HG02642 (cell line): ENCODE measurements around the gene RPL37A.
A peak's percentile ranks its signal among the peaks of the same experiment; 100 is the strongest.

Source experiments
- ATAC-seq: cut with Tn5 transposase; IDR thresholded peaks from one replicate; pipeline ENCODE4 v1.9.1; 2021; ENCODE audit warnings: mild to moderate bottlenecking; ENCODE audit not compliant: unreplicated experiment, poor library complexity

Gene RPL37A

DNA sequence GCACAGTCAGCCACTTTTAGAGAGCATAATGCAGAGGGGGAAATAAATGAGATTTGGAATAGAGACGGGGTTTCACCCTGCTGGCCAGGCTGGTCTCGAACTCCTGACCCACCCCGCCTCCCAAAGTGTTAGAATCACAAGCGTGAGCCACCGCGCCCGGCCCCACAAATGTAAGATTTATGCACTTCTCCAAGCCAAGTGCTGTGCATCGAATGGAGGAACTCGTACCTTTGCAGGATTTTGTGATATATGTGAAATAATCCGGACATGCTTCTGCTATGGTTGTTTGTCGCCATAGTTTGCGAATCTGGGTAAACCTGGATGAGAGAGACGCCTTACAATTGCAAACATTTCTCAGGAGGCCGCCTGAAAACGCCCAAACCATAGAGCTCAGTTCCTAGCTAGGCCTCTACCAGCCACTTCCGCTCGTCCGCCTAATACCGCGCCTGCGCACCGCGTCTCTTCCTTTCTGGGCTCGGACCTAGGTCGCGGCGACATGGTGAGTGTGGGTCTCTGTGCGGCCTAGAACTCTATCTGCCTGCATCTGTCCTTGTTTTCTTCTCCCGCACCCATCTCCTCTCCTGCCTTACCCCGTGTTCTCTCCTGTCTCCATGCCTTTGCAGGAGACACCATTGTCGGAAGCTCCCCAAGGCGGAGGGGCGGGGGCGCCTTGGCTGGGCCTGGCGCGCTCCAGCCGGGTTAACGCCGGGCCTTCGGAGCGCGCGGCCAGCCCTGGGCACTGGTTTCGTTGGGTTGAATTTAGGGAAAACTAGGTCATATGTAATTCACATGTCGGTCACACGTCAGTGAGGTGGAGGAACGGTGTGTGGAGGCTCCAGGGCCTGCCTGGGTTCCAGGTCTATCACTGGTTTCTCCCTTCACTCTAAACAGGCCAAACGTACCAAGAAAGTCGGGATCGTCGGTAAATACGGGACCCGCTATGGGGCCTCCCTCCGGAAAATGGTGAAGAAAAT is at the start of gene RPL37A:
Gene RPL37A (plus strand): TSS at position 466 of the 974 bp plus-strand sequence. CDS start 31 bp downstream, at position 497.
- ATAC-seq, result peak; percentile 94

DNA sequence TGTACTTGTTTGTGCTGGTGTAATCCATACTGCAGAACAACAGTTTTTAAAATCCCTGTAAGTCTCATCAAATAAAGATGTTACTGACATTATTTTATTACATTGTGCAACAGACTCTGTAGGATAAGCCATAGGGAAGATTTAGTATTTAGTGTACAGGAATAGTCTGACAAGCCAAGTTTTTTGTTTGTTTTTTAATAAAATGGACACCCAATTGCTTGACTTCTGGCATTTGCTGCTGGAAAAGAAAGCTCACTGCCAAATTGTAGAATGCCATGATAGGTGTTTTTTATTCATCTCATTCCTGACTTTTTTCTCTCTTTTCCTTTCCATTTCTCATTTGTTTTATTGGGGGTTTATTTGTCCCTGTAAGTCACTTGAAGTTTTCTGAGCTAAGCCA is 48.3 kb upstream of the RPL37A start:
- no peak for ATAC-seq

DNA sequence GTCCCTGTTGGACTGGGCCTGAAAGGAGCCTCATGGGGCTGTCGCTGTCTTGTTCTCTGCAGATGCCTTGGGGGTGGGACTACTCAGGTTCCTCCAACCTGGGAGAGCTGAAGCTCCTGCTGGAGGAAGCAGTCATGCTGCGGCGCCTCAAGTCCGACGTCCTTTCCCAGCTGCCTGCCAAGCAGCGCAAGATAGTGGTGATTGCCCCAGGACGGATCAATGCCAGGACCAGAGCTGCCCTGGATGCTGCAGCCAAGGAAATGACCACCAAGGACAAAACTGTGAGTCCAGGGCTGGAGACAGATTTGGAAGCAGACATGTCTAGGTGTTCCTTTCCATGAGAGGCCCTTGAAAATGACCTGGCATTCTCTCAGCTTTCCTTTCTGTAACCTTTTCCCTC is 47.9 kb upstream of the RPL37A start:
- ATAC-seq, result no peak

DNA sequence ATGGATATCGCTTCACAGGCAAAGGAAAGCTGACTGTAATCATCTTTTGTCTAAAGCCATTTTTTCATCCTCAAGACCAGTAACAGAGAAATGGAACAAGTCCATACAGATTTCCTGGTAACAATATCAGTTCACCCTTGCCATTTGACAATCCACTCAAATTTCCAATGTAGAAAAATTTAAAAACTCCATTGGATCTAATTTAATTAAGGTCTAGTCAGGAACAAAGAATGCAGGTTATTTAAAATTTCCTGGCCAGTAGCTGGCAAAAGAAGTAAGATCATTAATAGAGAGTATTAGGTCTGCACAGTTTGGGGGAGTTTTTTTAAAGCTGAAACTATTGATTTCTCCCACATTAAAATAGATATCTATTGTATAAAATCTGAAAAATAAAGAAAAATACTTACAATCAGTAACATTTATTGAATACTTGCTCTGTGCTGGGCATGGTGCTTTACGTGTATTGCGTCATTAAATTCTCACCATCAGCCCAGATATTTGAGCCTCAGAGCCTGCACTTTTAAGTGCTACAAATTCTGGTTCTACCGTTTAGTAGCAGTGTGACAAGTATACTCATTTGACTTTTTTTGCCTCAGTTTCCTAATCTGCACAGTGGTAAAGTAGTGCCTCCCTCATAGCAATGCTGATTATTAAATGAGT is 44.6 kb upstream of the RPL37A start:
- ATAC-seq, result no peak

DNA sequence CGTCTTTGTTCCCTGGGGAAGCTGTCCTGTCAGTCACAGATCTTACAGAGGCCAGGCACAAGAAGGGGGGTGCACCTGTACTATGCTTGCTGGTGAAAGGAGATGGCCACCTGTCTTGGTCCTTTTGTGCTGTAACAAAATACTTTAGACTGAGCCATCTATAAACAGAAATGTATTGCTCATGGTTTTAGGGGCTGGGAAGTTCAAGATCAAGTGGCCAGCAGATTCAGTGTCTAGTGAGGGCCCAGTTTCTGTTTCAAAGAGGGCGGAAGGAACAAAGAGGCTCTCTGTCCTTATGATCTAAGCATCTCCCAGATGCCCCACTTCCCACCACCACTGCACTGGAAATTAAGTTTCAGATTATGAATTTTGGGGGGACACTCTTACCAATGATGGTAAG is 35.5 kb upstream of the RPL37A start:
- no peak for ATAC-seq

DNA sequence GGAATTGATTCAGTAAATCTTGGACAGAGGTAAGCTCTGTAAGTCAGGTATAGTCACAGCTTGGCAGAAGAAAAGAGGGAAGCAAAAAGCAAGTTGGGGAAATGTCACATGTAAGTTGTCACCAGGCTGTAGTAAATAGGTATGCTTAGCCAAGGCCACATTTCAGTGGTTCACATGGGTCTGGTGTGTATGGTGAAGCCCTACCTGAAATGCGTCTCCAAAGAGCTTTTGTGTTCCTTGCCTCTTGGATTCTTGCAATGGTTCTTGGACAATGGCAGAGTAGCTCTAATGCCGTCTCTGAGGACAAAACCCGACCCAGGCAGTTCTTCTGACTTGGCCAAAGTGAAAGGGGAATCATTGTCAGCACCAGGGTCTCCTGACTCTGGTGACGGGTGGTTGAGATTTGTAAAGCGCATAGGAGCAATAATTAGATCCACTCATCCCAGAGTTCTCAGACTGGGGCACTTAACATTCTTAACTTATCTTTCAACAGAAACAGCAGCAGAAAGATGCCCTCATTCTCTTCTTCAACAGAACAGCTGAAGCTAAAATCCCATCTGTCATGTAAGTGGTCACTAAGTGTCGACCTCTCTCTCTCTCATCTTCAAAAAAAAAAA is 34.4 kb upstream of the RPL37A start:
- ATAC-seq, result no peak

DNA sequence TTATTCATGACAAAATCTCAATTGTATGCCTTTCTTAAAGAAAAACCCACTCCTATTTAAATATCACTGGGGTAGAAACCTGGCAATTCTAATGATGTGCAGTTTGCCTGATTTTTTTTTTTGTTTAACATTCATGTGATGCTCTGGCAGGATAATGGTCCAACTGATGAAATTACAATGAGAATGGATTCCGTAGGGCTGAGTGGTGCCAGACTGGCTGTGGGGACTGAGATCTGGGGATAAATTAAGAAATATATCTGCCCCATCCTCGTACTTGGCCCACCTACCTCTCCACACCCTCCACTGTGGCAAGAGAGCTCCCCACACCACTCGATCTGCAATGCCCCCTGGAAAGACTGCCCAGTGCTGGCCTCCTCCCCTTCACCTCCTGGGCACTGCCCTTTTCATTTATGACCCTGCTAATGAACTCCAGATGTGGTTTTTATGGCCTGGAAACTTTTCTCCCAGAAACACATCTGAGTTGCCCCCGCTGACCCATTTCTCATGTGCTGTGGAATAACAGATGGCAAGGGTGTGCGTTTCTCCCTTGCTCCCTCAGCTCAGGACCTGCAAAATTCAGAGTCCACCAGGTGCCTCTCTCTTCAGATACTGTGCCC is 33.0 kb upstream of the RPL37A start:
- no peak for ATAC-seq

DNA sequence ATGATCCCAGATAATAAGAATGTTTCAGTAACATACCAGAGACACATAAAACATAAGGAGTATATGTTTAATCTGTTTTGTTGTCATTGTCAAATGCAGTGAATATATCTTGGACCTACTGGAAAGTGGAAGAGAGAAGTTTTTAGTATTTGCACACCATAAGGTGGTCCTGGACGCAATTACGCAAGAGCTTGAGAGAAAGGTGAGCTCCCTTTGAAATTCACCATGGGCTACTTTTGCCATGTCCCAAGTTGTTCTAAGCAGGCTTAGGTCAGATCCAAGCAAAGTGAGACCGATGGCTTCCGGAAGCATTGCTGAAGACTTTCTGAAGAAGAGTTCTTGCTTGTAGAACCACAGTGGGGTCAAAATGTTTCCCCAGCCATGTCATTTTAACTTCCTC is 30.8 kb upstream of the RPL37A start:
- no peak for ATAC-seq

DNA sequence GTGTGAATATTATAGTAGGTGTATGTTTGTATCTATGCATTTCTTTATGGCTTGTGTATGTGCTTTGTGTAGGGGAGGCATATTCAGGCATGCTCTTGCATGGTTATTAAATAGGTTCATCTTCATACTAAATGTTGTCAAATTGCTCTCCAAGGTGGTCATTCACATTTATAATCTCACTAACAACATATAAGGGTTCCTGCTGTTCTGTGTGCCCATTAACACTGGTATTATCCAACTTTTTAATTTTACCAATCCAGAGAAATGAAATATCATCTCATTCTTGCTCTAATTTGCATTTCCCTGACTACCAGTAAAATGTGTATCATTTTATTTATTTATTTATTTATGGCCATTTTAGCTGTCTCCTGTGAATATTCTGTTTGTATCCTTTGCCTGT is 29.0 kb upstream of the RPL37A start:
- ATAC-seq, result no peak

DNA sequence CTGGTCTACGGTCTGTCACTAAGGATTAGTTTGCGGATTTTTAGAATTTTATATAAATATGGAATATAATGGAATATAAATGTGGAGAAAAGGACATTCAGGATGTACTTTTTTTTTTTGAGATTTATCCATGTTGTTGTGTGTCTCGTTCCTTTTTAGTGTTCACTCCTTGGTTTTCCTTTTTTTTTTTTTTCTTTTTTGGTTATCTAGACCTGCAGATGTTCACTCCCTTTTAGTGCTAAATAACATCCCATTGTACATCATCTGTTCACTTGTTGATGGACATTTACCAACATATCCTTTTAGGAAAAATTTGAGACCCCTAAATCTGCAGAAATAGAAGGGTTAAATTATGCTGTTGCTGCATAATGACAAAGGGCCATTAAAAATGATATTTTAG is 25.5 kb upstream of the RPL37A start:
- ATAC-seq, result no peak

DNA sequence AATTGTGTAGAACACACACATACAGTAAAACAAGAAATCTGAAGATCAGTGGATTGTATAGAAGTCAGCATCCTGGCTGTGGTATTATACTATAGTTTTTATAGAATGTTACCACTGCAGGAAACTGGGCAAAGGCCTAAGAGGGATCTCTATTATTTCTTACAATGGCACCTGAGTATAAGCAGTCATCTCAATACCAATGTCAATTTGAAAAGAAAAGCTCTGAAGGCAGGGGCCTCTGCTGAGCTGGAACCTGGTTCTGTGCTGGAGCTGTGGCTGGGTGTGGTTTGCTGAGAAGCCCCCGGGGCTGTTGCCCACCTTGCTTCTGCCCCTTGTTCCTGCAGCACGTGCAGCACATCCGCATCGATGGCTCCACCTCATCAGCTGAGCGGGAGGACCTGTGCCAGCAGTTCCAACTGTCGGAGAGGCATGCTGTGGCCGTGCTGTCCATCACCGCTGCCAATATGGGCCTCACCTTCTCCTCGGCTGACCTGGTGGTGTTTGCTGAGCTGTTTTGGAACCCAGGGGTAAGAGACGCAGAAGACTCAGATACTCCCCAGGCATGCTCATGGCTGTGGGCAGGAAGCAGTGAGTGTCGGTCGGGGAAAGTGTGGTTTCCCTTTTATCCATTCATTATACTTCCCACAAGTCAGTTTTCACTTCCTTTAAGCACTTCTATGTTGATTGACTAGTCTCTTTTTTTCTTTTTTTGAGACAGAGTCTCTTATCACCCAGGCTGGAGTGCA is 23.5 kb upstream of the RPL37A start:
- peak; percentile 83 for ATAC-seq

DNA sequence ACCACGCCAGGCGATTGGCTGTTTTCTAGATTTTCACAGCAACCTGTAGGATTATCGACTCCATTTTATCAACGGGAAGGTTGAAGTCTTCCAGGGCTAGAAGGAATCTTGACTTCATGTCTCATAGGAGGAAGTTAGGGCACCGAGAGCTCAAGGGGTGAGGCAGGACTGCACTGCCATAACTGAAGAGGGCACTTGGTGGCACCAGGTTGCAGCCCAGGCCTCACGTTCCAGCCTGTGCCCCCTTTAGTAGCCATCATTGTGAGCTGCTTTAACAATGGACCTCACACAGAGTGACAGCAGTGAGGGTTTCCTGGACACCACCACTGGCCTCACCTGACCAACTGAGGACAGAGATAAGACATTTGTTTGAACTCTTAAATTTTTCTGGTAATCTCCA is 22.9 kb upstream of the RPL37A start:
- no peak for ATAC-seq

DNA sequence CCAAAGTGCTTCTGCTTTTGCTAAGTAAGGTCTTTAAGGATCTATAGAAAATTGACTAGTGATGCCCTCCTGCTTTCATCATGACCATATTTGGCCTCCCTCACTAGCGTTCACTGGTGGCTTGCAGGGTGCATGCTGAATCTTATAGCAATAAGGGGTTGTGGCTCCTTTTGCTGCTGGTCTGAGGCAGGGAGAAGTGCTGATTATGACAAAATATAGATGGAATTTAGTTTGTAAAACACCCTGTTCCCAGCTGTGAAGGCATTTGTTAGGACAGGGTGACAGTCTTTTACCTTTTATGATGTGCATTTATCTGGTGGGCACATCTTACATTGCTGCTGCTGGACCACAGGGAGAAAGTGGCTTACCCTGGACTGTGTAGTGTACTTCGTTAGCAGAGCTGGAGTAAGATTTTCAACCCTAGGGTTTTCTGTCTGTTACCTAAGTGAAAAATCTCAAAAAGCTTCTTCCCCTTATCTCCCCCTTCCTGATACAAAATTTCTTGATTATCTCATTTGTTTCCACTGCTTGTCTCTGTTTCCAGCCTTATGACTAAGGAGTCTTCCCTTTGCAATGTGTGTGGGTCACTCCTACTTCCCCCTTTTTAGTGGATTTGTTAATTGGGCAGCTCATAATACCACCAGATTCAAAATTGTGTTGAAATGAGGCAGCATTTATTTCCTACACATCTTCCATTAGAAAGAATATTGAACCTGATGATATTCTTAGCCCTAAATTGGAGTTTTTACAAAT is 21.2 kb upstream of the RPL37A start:
- ATAC-seq, result no peak

DNA sequence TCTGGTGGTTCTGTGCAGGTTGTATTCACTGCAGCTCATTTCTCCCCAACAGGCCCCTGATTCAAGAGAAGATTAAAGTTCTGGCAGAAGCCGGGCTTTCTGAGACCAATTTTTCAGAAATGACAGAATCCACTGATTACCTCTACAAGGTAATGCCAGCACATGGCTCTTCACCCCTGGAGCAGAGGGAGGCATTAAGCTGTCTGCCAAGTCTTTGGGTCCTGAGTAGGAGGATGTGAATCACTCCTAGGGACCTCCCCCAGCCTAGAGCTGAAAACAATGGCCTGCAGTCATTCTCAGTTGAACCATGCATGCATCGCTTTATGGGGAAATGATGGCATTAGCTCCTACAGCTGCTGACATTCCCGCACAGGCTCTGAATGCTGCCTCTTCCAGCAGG is 20.5 kb upstream of the RPL37A start:
- no peak for ATAC-seq

DNA sequence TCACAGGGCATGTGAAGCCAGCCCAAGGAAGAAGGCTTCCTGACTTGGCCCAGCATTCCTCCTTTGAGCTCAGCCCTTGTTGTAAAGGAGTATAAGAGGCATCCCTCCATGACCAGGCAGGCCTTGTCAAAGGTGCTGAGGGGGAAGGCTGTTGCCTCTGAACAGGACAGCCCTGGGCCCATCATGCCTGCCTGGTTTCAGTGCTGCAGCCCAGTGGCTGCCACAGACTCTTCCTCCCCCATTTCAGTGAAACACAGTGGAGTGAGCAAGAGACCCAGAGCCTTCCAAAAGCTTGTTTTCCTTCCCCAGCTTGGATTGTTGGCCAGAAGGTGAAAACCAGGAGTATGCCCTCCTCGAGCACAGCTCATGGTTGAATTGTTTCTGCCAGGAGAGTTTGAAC is 19.9 kb upstream of the RPL37A start:
- ATAC-seq, result no peak

DNA sequence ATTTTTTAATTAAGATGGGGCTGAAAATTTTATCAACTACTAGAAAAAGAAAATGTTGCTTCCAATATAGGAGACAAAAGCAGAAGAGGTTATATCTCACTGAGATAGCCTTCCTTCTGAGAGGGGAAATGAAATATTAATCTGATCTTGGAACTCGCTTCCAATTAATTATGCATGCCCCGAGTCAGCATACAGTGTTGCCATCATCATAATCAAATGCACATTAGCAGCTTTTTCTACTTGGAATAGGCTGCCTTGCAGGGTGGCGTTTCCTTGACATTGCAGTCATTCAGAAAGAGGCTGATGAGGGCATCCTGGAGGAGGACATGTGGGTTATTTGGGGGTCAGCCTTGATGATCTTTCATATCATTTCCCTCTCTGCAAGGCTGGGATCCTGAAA is 18.4 kb upstream of the RPL37A start:
- no peak for ATAC-seq

DNA sequence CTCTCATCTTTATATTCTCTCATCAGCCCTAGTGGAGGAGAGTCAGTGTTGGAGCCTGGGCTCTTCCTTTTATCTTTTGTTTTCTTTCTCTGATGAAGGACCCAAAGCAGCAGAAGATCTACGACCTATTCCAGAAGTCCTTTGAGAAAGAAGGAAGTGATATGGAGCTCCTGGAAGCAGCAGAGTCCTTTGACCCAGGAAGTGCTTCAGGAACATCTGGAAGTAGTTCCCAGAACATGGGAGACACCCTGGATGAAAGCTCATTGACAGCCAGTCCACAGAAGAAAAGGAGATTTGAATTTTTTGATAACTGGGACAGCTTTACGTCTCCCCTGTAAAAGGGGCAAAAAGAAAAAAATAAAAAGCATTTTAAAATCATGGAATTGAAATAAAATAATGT is 16.0 kb upstream of the RPL37A start:
- ATAC-seq, result no peak

DNA sequence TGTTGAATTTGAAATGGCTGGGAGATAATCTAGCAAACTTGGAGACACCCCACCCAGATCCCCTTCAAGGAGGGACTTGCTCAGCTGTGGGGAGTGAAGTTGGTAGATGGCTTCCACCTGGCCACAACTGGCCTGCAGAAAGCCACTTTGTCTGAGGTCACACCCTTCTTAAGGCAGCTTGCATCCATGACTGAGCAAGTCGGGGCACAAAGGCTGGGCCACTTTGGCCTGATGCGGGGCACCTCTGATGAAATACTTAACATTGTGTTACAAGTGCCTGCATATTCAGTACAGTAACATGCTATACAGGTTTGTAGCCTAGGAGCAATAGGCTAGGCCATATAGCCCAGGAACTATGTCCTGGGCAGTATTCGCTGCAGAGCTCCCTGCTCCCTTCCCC is 13.4 kb upstream of the RPL37A start:
- no peak for ATAC-seq

DNA sequence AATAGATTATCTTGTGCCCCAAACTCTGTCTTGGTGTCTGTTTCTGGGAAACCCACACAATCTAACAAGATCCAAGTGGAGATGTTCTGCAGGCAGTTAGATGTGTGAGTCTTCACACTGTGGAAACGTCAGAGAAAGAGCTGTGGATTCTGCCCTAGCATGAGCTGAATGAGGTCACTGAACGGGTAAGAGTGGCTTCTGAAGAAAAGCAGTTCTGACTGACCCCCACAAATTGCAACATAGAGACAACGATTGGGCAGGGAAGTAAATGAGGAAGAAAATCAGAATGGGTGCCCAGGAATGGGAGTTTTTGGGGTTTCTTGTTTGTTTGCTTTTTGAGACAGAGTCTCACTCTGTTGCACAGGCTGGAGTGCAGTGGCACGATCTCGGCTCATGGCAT is 12.9 kb upstream of the RPL37A start:
- no peak for ATAC-seq
